Left ventricle myocardium inferior (tissue), 1 donor: ENCODE data around the gene MAP6D1. TPM values are rescaled to one million over a fixed set of nuclear protein-coding genes. Genes with fewer than 3 reads are reported as not detected.

Experiments used
- DNase-seq: peaks from one replicate; pipeline ENCODE4 v3.0.0-alpha.2; 2020
- H3K27ac ChIP-seq: fragments of 200-600 bp; replicated peaks from 2 replicates; pipeline ENCODE4 v1.8.0; 2021
- H3K27me3 ChIP-seq: fragments of 200-600 bp; 2 replicates; pipeline ENCODE4 v1.8.0; 2021; ENCODE audit warnings: low read depth
- H3K36me3 ChIP-seq: fragments of 200-600 bp; 2 replicates; pipeline ENCODE4 v1.8.0; 2021
- H3K4me1 ChIP-seq: fragments of 200-600 bp; 2 replicates; pipeline ENCODE4 v1.8.0; 2021
- H3K4me3 ChIP-seq: fragments of 200-600 bp; 2 replicates; pipeline ENCODE4 v1.8.0; 2021; ENCODE audit warnings: mild to moderate bottlenecking, moderate library complexity
- H3K9me3 ChIP-seq: fragments of 200-600 bp; replicated peaks from 2 replicates; pipeline ENCODE4 v1.8.0; 2021
- intact Hi-C: fragments of 100-400 bp; cut with micrococcal nuclease; formaldehyde crosslinking; loops from one replicate; pipeline ENCODE4 v1.11.0; 2022
- total RNA-seq: library from RNA; stranded (reverse); fragmentation: NEBNext Ultra II Directional; extraction: Animal tissue kit (Norgen Biotek cat#: 25700); gene quantifications from one replicate; pipeline ENCODE4 v1.2.1, GENCODE V29; 2021
- TF ChIP-seq, protein P1 (sequence below): fragments of 200-600 bp; IDR thresholded peaks from 2 replicates; pipeline ENCODE4 v1.8.0; 2021; ENCODE audit warnings: antibody characterized with exemption, mild to moderate bottlenecking, borderline replicate concordance
- donor health status: DM: no; HTN: yes; CAD: no; lungs with severe emphysema.

Gene MAP6D1
- total RNA-seq, 1 donor from 2014 or later, result 2.4 TPM

DNA sequence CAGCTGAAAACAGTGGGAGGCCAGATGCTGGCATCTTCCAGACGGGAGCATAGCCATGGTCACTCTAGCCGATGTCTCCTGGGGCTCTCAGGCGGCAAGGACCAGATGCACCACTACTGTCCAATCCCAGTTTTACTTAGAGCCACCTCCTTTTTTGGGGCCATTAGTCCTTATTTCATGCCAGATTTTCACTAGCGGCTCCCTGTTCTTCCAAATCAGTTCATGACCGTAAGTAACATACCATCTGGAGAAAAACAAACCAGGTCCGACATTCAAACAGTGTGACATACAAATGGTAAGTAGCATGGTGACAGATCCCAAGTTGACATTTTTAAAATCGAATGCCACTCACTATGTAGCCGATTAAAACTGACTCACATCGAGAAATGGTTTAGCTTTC, 4.1 kb upstream of the MAP6D1 start:
- H3K27me3 ChIP-seq, result no peaks in the 10 kb centered on the region
- no peak for DNase-seq
- no peak overlapping the region for H3K4me3 ChIP-seq
- peaks cover 29% of the 10 kb centered on the region for H3K4me1 ChIP-seq
- TF ChIP-seq, protein P1, sequence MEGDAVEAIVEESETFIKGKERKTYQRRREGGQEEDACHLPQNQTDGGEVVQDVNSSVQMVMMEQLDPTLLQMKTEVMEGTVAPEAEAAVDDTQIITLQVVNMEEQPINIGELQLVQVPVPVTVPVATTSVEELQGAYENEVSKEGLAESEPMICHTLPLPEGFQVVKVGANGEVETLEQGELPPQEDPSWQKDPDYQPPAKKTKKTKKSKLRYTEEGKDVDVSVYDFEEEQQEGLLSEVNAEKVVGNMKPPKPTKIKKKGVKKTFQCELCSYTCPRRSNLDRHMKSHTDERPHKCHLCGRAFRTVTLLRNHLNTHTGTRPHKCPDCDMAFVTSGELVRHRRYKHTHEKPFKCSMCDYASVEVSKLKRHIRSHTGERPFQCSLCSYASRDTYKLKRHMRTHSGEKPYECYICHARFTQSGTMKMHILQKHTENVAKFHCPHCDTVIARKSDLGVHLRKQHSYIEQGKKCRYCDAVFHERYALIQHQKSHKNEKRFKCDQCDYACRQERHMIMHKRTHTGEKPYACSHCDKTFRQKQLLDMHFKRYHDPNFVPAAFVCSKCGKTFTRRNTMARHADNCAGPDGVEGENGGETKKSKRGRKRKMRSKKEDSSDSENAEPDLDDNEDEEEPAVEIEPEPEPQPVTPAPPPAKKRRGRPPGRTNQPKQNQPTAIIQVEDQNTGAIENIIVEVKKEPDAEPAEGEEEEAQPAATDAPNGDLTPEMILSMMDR, result no peak
- H3K9me3 ChIP-seq, result no peaks in the 10 kb centered on the region
- H3K36me3 ChIP-seq, result peaks cover 49% of the 10 kb centered on the region
- no peak overlapping the region for H3K27ac ChIP-seq
- intact Hi-C loops, result no loop called here

DNA sequence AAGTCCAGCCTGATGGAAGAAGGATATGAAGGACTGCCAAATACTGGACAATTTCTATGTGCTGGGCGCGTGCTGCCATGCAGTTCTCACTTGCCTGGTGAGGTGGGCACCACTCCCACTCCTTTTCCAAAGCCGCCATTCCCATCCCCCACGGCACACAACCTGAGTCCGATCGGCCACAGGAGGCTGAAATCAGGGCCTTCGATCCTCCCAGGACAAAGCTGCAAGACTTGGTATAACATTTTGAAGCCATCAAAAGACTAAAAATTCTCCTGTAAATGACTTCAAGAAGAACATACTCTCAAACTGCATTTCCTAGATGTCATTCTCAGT, 3.1 kb upstream of the MAP6D1 start:
- Histone ChIP-seq H3K9me3 (no peaks in the 10 kb centered on the region), H3K4me1 (peaks cover 33% of the 10 kb centered on the region), H3K4me3 (no peak overlapping the region), H3K36me3 (peaks cover 45% of the 10 kb centered on the region), H3K27ac (no peak overlapping the region), H3K27me3 (no peaks in the 10 kb centered on the region)
- intact Hi-C loops, result no loop called here
- TF ChIP-seq, protein P1, result no peak
- no peak for DNase-seq

DNA sequence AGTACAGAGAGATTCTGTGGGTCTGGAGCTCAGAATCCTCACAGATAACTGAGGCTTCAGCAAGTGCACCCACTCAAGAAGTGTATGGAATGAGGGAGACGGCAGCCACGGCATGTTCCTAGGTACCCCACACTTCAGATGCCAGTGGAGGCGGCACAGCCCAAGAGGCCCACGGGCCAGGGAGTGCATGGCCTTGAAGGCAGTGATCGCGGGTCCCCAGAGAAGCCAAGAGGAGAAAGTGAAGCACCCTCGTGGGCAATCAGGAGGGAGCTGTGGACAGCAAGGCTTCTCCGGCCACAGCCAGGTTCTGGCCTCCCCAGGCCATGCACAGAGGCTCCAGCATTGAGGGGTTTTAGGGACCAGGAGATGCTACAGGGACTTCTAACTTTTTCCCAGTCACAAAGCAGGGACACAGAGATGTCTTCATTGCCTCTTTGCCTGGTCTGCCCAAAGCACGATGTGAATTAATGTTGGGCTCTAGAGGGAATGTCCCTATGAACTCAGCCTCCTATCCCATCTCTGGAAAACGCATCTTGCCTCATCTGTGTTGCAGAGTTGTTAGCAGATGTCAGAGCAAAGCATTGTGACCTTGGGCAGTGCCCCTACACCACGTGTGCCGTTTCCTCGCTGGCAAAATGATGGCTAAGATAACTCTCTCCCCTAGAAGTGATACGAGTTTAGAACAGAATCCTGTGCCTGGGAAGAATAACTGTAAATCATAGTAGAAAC, 2.6 kb upstream of the MAP6D1 start:
- Histone ChIP-seq H3K27ac (no peak overlapping the region), H3K27me3 (no peaks in the 10 kb centered on the region), H3K36me3 (peaks cover 40% of the 10 kb centered on the region), H3K4me3 (no peak overlapping the region), H3K9me3 (no peaks in the 10 kb centered on the region), H3K4me1 (peaks cover 33% of the 10 kb centered on the region)
- DNase-seq, result no peak
- intact Hi-C loops, result no loop called here
- TF ChIP-seq, protein P1, result no peak

DNA sequence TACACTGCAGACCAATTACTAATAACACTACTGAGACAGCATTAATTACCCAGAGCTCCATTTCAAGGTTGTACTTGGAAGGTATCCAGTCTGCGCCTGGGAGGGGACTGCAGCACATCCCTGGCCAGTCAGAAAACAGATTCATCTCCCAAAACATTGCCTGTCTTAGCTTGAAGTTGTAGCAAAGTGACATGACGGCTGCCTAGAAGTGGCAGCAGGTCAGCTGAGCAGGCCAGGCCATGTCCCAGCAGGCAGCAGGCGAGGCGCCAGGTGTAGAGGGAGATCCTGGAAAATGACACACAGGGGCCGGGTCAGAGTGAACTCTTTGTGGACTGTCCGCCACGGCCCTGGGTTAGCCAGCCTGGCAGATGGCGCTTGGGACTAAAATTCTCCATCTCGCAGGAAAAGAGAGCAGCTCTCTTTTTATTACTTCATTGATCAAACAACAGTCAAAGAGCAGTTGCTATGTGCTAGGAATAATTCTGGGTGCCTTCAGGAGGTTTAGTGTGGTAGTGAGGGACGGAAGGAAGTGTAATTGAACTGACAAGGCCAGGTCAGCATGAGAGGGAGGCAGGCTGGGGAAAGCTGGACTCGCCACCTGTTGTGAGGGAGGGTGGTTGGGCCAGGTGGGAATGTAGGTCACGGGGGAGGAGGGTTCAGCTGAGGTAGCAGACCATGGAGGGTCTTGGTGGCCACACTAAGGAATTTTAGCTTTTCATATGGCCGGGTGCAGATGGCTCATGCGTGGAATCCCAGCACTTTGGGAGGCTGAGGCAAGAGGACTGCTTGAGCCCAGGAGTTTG, 1.3 kb upstream of the MAP6D1 start:
- no peaks in the 10 kb centered on the region for H3K9me3 ChIP-seq
- peaks cover 33% of the 10 kb centered on the region for H3K4me1 ChIP-seq
- intact Hi-C loops, result no loop called here
- H3K36me3 ChIP-seq, result peaks cover 29% of the 10 kb centered on the region
- H3K27me3 ChIP-seq, result no peaks in the 10 kb centered on the region
- TF ChIP-seq, protein P1, result no peak
- no peak overlapping the region for H3K4me3 ChIP-seq
- H3K27ac ChIP-seq, result peak overlapping the region; percentile 20
- peak; percentile 48 for DNase-seq

DNA sequence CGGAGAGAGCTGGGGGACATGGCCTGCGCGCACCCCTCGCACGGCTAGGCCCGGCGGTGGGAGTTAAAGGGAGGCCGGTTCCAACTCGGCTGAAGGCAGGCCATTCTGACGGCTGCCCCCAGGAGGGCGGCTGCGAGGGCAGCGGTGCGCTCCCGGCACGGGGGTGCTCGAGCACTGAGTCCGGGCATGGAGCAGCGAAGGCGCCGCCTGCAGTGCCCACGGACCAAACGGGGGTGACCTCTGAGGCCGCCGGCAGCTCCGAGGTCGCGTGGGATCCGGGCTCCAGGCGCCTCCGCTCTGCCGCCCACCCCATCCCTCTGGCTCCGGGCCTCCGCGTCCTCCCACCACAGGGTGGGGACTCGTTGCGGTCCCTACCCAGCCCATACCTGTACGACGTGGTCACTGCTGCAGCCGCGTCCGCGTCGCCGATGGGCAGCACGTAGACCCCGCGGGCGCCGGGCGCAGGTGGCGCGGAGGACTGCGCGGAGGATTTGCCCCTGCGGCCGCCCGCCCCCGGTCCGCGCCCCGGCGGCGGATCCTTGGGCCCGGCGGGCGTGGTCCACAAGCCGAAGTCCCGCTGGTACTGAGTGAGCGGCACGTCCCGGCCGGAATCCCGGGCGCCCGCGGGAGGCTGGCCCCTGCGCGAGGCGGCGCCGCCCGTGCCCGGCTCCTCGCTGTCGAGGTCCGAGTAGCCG, 469 bp downstream of the MAP6D1 start:
- TF ChIP-seq, protein P1, result no peak
- Histone ChIP-seq H3K4me1 (peaks cover 33% of the 10 kb centered on the region), H3K4me3 (peak overlapping the region; percentile 77), H3K27me3 (no peaks in the 10 kb centered on the region), H3K27ac (peak overlapping the region; percentile 38), H3K36me3 (peaks cover 12% of the 10 kb centered on the region), H3K9me3 (no peaks in the 10 kb centered on the region)
- no peak for DNase-seq
- intact Hi-C loops, result no loop called here
